PC-3 (cell line): ENCODE measurements around the gene NPTX1. TPM values are rescaled to one million over a fixed set of nuclear protein-coding genes. Genes with fewer than 3 reads are reported as not detected.
A peak's percentile ranks its signal among the peaks of the same experiment; 100 is the strongest.

Source experiments
- ATAC-seq: fragments of 200-7000 bp; cut with Tn5 transposase; 2 replicates; pipeline ENCODE4 v1.9.1; 2020; ENCODE audit warnings: mild to moderate bottlenecking, moderate library complexity
- BruUV-seq: library from RNA; stranded (reverse); fragments of 400-500 nt; replicated peaks from 2 replicates; lab custom pipeline; 2021; lab: Mats Ljungman, UMichigan
- CTCF ChIA-PET: fragments of 300-600 bp; sonication (Branson Sonifier 250); formaldehyde crosslinking; loops from one replicate; lab custom pipeline; 2022; ENCODE audit warnings: antibody characterized with exemption; lab: Charles Lee
- POLR2A ChIA-PET: fragments of 300-600 bp; sonication (Branson Sonifier 250); formaldehyde crosslinking; loops from one replicate; lab custom pipeline; 2022; ENCODE audit warnings: antibody characterized with exemption; ENCODE audit not compliant: unreplicated experiment; lab: Charles Lee
- DNase-seq: peaks from one replicate; pipeline ENCODE4 v3.0.0-alpha.2; 2015
- H2AFZ ChIP-seq: fragments of 300-600 bp; sonication (generic); 2 replicates; pipeline ENCODE4 v1.6.0; 2016; ENCODE audit warnings: antibody characterized with exemption, low read length
- H3F3A ChIP-seq: fragments of 300-600 bp; sonication (generic); one replicate; pipeline ENCODE4 v1.6.0; 2017; ENCODE audit warnings: antibody characterized with exemption, low read length, control low read depth, mild to moderate bottlenecking; ENCODE audit not compliant: unreplicated experiment
- H3K27ac ChIP-seq: fragments of 300-600 bp; sonication (generic); 2 replicates; pipeline ENCODE4 v1.5.1; 2016; ENCODE audit warnings: mild to moderate bottlenecking, low read length
- H3K27me3 ChIP-seq: fragments of 300-600 bp; sonication (generic); 2 replicates; pipeline ENCODE4 v1.6.1; 2016; ENCODE audit warnings: low read length, mixed read lengths
- H3K36me3 ChIP-seq: fragments of 300-600 bp; sonication (generic); 2 replicates; pipeline ENCODE4 v1.6.1; 2016; ENCODE audit warnings: low read depth, mixed run types, low read length, mixed read lengths
- H3K4me1 ChIP-seq: fragments of 300-600 bp; sonication (generic); 2 replicates; pipeline ENCODE4 v1.5.1; 2016; ENCODE audit warnings: low read length; ENCODE audit not compliant: insufficient read depth
- H3K4me2 ChIP-seq: fragments of 300-600 bp; sonication (generic); 2 replicates; pipeline ENCODE4 v1.6.0; 2016; ENCODE audit warnings: low read length
- H3K4me3 ChIP-seq: fragments of 300-600 bp; sonication (generic); 2 replicates; pipeline ENCODE4 v1.5.1; 2016; ENCODE audit warnings: mild to moderate bottlenecking, low read length, mixed read lengths
- H3K79me2 ChIP-seq: fragments of 300-600 bp; sonication (generic); 2 replicates; pipeline ENCODE4 v1.6.1; 2017; ENCODE audit warnings: low read length, mixed read lengths
- H3K9ac ChIP-seq: fragments of 300-600 bp; sonication (generic); 2 replicates; pipeline ENCODE4 v1.6.0; 2016; ENCODE audit warnings: mild to moderate bottlenecking, low read length
- H3K9me2 ChIP-seq: fragments of 300-600 bp; sonication (generic); replicated peaks from 2 replicates; pipeline ENCODE4 v1.6.1; 2016; ENCODE audit warnings: mixed run types, low read length, mixed read lengths
- H3K9me3 ChIP-seq: fragments of 300-600 bp; sonication (generic); 2 replicates; pipeline ENCODE4 v1.6.1; 2016; ENCODE audit warnings: low read length, mixed read lengths
- H4K20me1 ChIP-seq: fragments of 300-600 bp; sonication (generic); 2 replicates; pipeline ENCODE4 v1.6.1; 2016; ENCODE audit warnings: low read length, mixed read lengths
- CTCF ChIP-seq: fragments of 300-600 bp; sonication (generic); conservative IDR thresholded peaks from 2 replicates; pipeline ENCODE4 v1.5.1; 2017; ENCODE audit warnings: antibody characterized with exemption, low read depth, mild to moderate bottlenecking, low read length
- EZH2 ChIP-seq: fragments of 300-600 bp; sonication (generic); IDR thresholded peaks from one replicate; pipeline ENCODE4 v1.6.1; 2017; ENCODE audit warnings: antibody characterized with exemption, mild to moderate bottlenecking, low read length; ENCODE audit not compliant: unreplicated experiment
- EZH2phosphoT487 ChIP-seq: fragments of 300-600 bp; sonication (generic); IDR thresholded peaks from 2 replicates; pipeline ENCODE4 v1.6.1; 2018; ENCODE audit warnings: mild to moderate bottlenecking, antibody characterized with exemption, low read length, borderline replicate concordance
- intact Hi-C: fragments of 100-400 bp; cut with micrococcal nuclease; formaldehyde crosslinking; loops from 2 replicates; pipeline ENCODE4 v1.9.0; 2023
- total RNA-seq: library from RNA; depleted of rRNA; stranded (reverse); fragments of >200 nt; gene quantifications from 2 replicates; pipeline ENCODE4 v1.2.3, GENCODE V29; 2014

The NPTX1 gene
- total RNA-seq, 1 experiment from 2014 or later: 0.55 TPM

GRCh38 chr17:80477647-80478478 is 1.5 kb upstream of the NPTX1 start:
- Histone ChIP-seq H3K36me3 (no peaks in the 10 kb centered on the region), H3K9me2 (no peaks in the 10 kb centered on the region), H3K4me3 (peak overlapping the region; percentile 49), H3K4me2 (peak overlapping the region; percentile 74), H2AFZ (peak overlapping the region; percentile 55; the same call in 1 of the 2 replicates), H3K27ac (no peak overlapping the region), H3K4me1 (peaks cover 28% of the 10 kb centered on the region), H3K27me3 (peaks cover 42% of the 10 kb centered on the region), H3K9ac (no peak overlapping the region), H3K79me2 (no peaks in the 10 kb centered on the region), H3F3A (no peaks in the 10 kb centered on the region), H3K9me3 (no peaks in the 10 kb centered on the region), H4K20me1 (no peaks in the 10 kb centered on the region)
- no TSS peak for BruUV-seq
- DNase-seq (no peak), ATAC-seq (no peak)
- intact Hi-C loops: no loop called here
- ChIA-PET CTCF (interaction anchor here (0.5 kb wide), 1 partner anchor 51 kb away, joined by 5 read pairs; no protein-coding TSS in a partner anchor), POLR2A (no interaction called here)
- TF ChIP-seq EZH2 (no peak), CTCF (no peak), EZH2phosphoT487 (no peak)

GRCh38 chr17:80476877-80477646 is 655 bp upstream of the NPTX1 start:
- H3K79me2 ChIP-seq: no peaks in the 10 kb centered on the region
- peak overlapping the region; percentile 49 for H3K4me3 ChIP-seq
- H3K27ac ChIP-seq: no peak overlapping the region
- peak overlapping the region; percentile 55 for H2AFZ ChIP-seq
- no peaks in the 10 kb centered on the region for H3K36me3 ChIP-seq
- no TSS peak for BruUV-seq
- peak; percentile 92 for TF ChIP-seq EZH2
- peak; percentile 84 for TF ChIP-seq EZH2phosphoT487
- TF ChIP-seq CTCF: no peak
- H3K9ac ChIP-seq: no peak overlapping the region
- H3K9me2 ChIP-seq: no peaks in the 10 kb centered on the region
- H3K9me3 ChIP-seq: no peaks in the 10 kb centered on the region
- peaks cover 23% of the 10 kb centered on the region for H3K4me1 ChIP-seq
- H4K20me1 ChIP-seq: no peaks in the 10 kb centered on the region
- intact Hi-C loops: no loop called here
- DNase-seq (no peak), ATAC-seq (no peak)
- CTCF ChIA-PET: no interaction called here
- H3K4me2 ChIP-seq: peak overlapping the region; percentile 74
- no peaks in the 10 kb centered on the region for H3F3A ChIP-seq
- H3K27me3 ChIP-seq: peaks cover 42% of the 10 kb centered on the region
- POLR2A ChIA-PET: interaction anchor here (0.7 kb wide), 1 partner anchor 23 kb away, joined by 12 read pairs; no protein-coding TSS in a partner anchor
